ENCODE data around the gene DUSP15.

DUSP15 gene

GRCh38 chr20:31859998-31860380, 10.3 kb downstream of the DUSP15 start:
- DNase-seq, result no peak

GRCh38 chr20:31859266-31859997, 10.9 kb downstream of the DUSP15 start:
- DNase-seq, result no peak

DNA sequence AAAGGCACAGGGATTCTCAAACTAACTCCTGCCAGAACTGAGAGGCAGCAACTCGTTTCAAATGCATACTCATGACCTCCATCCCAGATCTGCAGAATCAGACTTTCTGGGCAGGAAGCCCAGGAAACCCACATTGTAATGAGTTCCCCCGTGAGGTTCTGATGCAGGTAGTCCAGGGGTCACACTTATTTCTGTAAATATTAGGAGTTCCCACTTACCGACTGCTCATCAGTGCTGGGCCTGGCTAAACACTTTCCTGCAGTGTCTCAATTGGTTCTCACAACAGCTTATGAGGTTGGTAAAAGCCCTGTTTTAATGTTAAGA, 11.6 kb downstream of the DUSP15 start:
- no peak for DNase-seq

- DNase-seq, result no peak
Measured at GRCh38 chr20:31857861-31858759, 12.2 kb downstream of the DUSP15 start.

- no peak for DNase-seq
Measured at GRCh38 chr20:31856516-31856915, 13.8 kb downstream of the DUSP15 start.

GRCh38 chr20:31853481-31853880, 16.8 kb downstream of the DUSP15 start:
- no peak for DNase-seq

GRCh38 chr20:31851240-31851955, 18.9 kb downstream of the DUSP15 start:
- no peak for DNase-seq

DNA sequence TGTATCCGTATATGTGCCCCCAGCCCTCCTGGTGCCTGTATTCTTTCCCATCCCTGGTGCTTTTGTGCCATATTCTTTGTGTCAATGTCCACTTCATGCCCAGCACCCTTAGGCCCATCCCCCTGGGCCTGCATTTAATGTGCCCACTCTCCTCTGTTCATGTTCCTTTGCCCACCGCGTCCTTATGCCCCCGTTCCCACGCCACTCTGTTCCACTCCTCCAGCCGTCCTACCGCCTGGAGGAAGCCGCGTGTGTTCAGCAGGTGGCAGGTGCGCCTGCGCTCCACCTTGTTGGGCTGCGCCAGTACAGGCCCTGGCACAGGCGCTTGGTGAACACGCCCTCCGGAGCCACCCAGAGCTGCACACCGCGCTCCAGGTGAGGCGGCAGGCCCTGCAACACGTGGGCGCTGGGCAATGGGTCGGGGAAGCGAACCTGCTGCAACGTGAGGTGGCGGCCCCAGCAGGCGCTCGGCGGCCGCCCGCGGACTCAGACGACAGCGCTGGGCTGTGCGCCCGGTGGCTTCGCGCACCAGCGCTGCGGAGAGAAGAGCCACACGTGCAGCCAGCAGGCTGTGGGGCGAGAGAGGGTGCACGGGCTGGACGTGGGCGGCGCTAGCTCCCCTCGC, 20.9 kb downstream of the DUSP15 start:
- DNase-seq, result peak; percentile 18

DNA sequence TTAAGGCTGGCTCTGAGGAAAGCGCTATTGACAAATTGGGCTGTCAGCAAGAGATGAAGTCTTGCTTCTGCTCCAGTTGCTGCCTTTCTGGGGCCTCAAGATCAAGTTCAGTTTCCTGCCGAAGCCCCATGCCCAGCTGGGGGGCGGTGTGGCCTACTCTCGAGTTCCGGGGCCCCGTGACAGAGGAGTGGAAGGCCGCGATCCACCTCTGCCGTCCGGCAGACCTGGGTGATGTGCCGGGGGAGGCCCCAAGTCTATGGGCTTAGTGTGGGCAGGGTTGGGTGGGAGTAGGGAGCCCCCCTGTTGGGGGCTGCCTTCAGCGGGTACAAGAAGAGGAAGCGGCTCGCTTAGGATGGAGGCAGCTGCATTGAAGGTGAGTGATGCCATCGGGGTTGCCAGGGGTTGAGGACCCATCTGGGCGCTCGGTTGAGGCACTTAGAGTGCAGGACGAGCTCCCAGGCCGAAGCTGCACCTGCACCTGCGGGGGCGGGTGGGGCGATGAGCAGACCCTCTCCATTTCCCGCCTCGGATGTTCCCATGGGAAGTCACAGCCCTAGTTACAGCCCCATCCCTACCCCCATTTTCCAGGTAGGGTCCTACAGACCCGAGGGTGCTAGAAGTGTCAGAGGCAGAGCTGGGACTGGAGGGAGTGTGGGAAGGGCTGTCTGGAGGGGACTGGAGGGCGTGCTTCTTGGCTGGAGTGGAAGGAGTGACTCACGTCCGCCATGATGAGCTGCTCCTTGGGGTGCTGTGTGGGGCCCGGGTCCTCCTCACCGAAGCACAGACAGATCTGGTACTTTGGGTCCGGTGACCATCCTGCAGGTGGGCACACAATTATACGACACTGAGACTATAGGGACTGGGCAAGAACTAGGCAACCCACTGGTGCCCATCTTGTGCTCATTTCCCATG, 22.0 kb downstream of the DUSP15 start:
- no peak for DNase-seq

- no peak for DNase-seq
Measured at GRCh38 chr20:31846793-31847138, 23.6 kb downstream of the DUSP15 start.

- DNase-seq, result no peak
Measured at GRCh38 chr20:31845300-31845863, 24.9 kb downstream of the DUSP15 start, which contains the start of gene FOXS1. Gene FOXS1, minus strand, starts transcription at chr20:31845604. Its CDS starts 62 bp downstream, at chr20:31845542.

DNA sequence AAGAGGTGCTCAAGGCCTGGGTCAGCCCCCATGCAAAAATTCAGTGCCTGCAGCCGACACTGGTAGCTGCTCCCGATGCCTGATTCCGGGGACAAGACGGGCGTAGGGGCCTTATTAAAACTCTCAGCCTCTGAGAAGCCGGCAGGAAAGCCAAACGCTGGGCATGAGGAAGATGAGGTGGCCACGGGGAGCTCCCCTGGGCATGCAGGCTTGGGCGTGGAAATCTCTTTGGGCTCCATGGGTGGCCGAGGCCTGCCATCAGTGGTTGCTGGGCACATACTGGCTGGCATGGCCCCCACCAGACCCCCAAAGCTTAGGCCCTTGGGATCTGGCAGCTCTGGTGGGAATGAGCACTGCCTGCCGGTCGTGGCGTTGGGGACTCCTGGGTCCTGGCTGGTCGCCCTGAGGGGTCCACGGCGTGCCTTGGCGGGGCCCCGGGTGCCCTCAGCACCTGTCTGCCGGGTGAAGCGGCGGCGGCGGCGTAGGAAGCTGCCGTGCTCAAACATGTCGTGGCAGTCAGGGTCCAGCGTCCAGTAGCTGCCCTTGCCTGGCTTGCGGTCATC, 25.5 kb downstream of the DUSP15 start:
- no peak for DNase-seq

DNA sequence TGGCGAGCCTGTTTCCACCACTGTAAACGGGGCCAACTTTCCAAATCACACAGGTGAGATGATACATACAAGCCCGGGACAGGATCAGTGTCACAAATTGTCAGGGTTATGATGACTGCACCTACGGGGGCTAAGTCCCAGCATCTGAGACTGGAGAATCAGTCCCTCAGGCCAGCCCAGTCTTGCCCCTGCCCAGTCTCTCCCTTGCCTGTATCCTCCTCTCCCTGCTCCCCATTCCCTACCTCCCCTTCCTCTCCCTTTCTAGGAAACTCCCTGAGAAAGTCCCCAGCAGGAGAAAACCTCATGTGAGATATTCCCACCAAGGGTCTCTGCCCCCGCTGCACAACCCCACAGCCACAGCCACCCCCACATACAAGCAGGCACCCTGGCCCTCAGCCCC, 26.4 kb downstream of the DUSP15 start:
- DNase-seq, result no peak

GRCh38 chr20:31843288-31843687, 27.0 kb downstream of the DUSP15 start:
- DNase-seq, result no peak

- DNase-seq, result no peak
Measured at GRCh38 chr20:31842471-31843157, 27.7 kb downstream of the DUSP15 start.

DNA sequence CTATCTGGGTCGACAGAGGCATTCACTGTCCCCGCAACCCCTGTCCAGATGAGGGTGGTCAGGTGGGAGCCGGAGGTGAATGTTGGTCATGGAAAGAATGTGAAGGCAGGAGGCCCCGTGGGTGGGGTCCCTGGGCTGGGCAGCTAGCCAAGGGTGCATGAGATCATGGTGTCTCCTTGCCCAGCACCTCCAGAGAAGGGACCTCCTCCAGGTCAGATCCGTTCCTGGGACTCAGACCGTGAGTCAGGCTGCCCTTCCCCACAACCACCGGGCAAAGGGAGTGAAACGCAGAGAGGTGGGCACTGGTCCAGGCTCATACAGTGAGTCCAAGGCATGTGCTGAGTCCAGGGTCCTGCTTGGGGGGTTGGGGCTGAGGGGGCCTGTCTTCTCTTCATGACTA, 28.4 kb downstream of the DUSP15 start:
- no peak for DNase-seq

DNA sequence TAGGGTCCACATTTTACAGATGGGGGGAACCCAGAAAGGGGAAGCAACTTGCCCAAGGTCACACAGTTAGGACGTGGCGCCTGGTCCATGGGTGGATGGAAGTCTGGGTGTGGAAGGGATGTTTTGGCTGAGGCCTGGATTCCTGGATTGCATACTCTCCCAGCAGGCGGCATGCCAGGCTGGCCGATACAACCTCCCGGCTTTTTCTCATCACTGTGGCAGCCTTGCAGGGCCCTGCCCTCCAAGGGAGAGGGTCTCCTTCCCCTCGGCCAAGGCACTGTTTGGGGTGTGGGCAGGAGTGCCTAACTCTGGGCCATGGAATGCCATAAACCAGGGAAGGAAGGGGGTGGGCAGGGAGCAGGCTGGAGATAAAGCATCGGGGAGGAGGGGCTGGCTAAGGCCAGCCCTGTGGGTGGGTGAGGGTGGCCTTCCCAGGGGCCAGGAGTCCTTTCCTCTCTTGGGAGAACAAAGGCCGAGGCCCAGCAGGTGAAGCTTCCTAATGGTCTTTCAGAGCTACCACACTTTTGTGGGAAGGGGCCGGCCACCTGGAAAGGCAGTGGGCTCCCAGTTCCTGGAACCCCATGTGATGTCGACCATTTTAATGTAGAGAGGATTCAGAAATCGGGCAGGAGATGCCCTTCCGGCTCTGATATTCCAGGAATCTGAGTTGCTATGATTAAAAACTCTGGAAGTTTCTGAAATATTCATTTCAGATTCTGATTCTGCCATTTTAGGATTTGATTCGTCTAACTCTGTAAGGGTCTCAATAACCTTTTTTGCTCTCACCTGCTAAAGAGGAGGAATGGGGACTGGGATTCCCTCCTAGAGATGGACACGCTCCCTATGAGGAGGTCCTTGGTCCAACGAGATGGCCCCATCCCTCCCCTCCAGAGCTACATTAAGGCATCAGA, 29.2 kb downstream of the DUSP15 start:
- no peak for DNase-seq

- DNase-seq, result no peak
Measured at GRCh38 chr20:31839782-31840487, 30.4 kb downstream of the DUSP15 start.

Data from NCI-H1417 treated with DMSO at 0.1 percent for 48 hours (cell line).